T-helper 1 cell treated with Interleukin-12 subunit alpha and Interleukin-12 subunit beta and Interleukin-4 antibody, amounts not matched to agents 30 ng/mL and 1 ng/mL, for 36 hours (primary cell): ENCODE data around the gene FAM221B. TPM values are rescaled to one million over a fixed set of nuclear protein-coding genes. Genes with fewer than 3 reads are reported as not detected.

Source experiments
- intact Hi-C: fragments of 100-400 bp; cut with micrococcal nuclease; formaldehyde crosslinking; loops from one replicate; pipeline ENCODE4 v1.15.1; 2024
- total RNA-seq: library from RNA; stranded (reverse); gene quantifications from 2 replicates; pipeline ENCODE4 v1.2.3, GENCODE V29; 2022

Gene FAM221B
- total RNA-seq, 1 donor from 2014 or later = not detected

- intact Hi-C loops = no loop called here
These were observed 35.7 kb downstream of the FAM221B start for GRCh38 chr9:35792826-35793225.

DNA sequence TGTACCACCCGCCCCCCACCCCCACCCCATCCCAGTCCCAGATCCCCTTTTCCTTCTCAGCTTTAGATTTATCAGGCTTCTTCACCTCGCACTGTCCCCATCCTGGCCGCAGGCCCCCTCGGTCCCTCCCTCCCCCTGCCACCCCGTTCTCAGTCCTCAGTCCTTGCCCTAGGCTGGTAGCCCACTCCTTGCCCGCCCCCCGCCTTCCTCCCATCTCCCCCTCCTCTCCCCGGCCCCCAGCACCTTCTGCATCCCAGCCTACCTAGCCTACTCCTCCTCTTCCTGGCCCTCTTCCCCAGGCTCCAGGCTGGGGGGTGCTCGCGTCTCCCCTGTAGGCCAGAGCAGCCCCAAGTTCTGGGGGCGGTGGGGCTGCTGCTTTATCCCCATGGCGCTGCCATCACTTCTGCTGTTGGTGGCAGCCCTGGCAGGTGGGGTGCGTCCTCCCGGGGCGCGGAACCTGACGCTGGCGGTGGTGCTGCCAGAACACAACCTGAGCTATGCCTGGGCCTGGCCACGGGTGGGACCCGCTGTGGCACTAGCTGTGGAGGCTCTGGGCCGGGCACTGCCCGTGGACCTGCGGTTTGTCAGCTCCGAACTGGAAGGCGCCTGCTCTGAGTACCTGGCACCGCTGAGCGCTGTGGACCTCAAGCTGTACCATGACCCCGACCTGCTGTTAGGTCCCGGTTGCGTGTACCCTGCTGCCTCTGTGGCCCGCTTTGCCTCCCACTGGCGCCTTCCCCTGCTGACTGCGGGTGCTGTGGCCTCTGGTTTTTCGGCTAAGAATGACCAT lies 36.3 kb downstream of the FAM221B start:
- intact Hi-C loops = no loop called here

- intact Hi-C loops = loop anchor here (2.0 kb wide), 1 partner anchor 35 kb away; no protein-coding TSS in a partner anchor
These were observed 37.1 kb downstream of the FAM221B start, which contains the start of gene NPR2 for GRCh38 chr9:35791297-35791921. NPR2 (plus strand) TSS chr9:35791591; CDS start chr9:35792409, 818 bp downstream.

DNA sequence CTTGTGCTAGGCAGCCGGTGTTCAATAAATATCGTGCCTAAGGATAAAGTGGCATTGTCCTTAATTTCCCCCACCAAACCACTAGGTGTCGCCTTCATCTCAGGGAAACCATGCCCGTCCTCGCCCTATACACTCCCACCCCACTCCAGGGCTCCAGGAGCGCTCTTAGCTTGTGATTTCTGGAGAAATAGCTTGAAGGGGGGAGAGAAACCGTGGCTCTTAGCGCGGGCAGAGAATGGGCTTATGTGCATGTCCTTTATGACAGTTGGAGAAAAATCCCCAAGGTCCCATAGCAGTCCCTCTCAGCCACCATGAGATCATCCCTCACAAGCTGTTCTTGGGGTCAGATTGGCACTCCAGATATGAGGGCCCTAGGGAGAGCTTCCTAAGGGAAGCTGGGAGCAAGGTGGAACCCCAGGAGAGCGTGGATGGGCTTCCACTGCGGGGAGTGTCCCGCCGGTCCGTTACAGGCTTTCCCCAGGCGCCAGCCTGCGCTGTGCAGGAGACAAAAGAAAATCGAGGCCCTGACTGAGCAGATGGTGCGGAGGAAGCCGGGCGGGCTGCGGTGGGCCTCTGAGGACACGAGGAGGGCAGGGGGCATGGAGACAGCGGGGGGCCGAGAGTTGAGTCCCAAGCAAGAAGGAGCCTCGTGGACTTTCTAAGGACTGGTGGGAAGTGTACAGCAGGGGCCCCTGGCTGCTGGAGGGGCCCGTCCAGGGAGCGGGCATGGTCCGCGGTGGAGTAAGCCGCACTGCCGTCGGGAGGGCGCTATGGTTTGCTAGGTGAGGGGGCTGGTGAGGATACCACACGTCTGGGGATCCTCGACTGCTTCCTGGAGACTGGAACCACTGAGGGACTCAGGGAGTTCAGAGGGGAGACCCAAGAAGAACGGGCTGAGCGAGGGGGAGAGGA lies 37.9 kb downstream of the FAM221B start:
- intact Hi-C loops = loop anchor here (1.0 to 2.0 kb wide), 5 partner anchors 25 to 92 kb away; partner anchors contain the start of gene HINT2

- intact Hi-C loops = loop anchor here (1.0 to 2.0 kb wide), 5 partner anchors 25 to 92 kb away; partner anchors contain the start of gene HINT2
These were observed 38.5 kb downstream of the FAM221B start for GRCh38 chr9:35790025-35790384.

GRCh38 chr9:35789541-35789940 lies 39.0 kb downstream of the FAM221B start:
- intact Hi-C loops = no loop called here

- intact Hi-C loops = no loop called here
These were observed 45.1 kb downstream of the FAM221B start for GRCh38 chr9:35783418-35783817.

GRCh38 chr9:35781066-35781465 lies 47.5 kb downstream of the FAM221B start:
- intact Hi-C loops = no loop called here

GRCh38 chr9:35778496-35778895 lies 50.0 kb downstream of the FAM221B start:
- intact Hi-C loops = no loop called here

DNA sequence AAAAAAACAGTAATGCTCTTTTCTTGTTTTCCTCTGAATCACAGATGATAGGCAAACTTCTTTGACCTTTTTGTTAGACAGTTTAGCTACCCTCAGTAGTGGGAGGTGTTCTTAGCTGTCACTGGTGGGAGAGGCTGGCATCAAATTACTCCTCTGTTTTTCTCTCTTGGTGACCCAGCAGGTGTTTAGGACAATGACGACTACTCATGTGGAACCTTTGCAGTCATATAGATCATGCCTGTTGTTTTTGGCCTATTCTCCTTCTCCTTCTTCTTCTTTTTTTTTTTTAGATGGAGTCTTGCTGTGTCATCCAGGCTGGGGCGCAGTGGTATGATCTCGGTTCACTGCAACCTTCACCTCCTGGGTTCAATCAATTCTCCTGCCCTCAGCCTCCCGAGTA lies 52.5 kb downstream of the FAM221B start:
- intact Hi-C loops = no loop called here

DNA sequence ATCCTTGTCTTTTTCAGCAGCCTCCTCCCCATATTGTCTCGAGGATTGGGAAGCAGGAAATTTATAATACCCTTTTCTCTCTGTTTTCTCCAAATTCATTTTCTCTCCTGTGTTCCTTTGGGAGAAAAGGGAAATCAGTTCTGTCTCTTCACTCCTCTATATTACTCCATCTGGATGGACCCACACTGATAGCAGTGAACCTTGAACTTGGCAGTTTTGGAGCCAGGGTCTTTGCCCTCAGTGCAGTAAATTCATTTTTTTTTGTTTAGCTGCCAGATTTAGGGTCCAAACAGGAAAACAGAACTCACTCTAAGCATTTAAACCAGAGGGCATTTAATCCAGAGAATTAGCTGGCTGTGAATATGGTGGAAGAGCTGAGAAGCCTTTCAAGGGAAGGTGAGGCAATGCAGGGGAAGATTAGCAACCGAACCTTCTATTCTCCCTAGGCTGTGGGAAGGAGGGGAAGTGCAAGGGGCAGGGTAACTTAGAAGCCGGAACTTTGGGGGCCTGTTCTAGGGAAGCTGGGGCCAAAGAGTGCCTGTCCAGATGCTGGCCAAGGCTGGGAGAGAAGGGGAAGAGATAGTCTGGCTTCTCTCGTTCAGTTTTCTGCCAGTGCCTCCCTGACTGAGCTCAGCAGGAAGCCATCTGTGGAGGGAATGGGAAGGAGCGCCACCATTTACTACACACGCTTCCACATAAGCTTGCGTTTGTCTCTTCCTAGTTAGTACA lies 53.5 kb downstream of the FAM221B start:
- intact Hi-C loops = no loop called here

- intact Hi-C loops = no loop called here
These were observed 56.6 kb downstream of the FAM221B start for GRCh38 chr9:35771943-35772342.

GRCh38 chr9:35771534-35771933 lies 57.0 kb downstream of the FAM221B start:
- intact Hi-C loops = no loop called here

DNA sequence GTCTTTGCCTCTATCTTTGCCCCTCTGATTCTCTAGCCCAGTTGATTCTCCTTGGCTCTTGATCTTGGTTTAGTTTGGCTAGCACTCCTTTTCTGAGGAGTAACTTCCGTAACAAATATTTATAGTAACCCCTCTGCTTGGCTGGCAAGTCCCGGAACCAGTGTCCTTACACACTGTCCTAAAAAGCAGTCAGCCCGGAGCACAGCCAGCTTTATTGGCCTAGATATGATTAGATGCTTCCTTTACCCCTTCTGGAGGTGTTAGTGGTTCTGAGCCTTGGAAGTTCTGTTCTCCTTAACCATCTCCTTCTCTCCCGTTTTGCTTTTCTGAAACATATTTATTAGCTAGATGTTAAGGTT lies 57.5 kb downstream of the FAM221B start:
- intact Hi-C loops = no loop called here

DNA sequence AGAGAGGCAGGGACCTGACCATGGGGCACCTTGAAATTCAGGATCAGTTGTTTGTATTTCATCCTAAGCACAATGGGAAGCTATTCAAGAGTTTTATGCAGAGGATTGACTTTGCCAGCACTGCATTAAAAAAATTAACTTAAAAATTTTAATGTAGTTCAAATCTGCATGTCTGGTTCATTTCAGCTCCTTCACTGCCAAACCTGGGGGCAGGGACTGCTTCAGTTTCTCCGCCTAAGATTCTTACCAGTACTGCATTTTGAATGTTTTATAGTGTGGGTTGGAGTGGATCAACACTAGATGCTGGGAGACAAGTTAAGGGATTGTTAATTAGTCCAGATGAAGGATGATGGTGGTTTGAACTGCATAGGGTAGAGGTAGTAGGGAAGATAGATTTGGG lies 58.8 kb downstream of the FAM221B start:
- intact Hi-C loops = no loop called here

GRCh38 chr9:35767458-35767857 lies 61.1 kb downstream of the FAM221B start:
- intact Hi-C loops = no loop called here

DNA sequence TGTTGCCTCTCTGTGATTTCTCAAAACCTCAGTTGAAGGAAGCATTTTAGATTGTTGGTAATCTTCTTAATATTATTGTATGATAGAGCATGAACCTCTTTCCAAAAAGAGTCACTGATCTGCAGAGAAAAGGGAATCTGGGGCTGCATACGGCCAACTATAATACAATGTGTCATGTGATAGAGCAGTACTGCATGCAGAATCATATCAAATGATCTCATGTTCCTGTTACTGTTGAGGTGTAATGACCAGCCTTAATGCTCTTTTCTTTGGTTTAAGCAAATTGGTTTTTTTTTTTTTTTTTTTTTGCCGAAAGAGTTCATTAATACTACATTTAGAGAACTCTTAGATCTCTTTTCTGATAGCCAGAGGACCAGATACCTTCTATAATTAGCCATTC lies 61.5 kb downstream of the FAM221B start:
- intact Hi-C loops = no loop called here
